Calu3 (cell line): ENCODE data around the gene SDR42E1. TPM values are rescaled to one million over a fixed set of nuclear protein-coding genes. Genes with fewer than 3 reads are reported as not detected.

Experiments
- BruUV-seq: library from RNA; stranded (reverse); fragments of 400-500 nt; replicated peaks from 2 replicates; lab custom pipeline; 2021; lab: Mats Ljungman, UMichigan
- CTCF ChIA-PET: fragments of 300-600 bp; sonication (Branson Sonifier 250); formaldehyde crosslinking; loops from one replicate; lab custom pipeline; 2022; ENCODE audit warnings: antibody characterized with exemption; lab: Charles Lee
- DNase-seq: peaks from one replicate; pipeline ENCODE4 v3.0.0; 2022
- H3K27ac Mint-ChIP-seq: one replicate; pipeline ENCODE4 v1.8.0; 2022; ENCODE audit warnings: mixed read lengths; ENCODE audit not compliant: unreplicated experiment
- H3K27me3 Mint-ChIP-seq: one replicate; pipeline ENCODE4 v1.8.0; 2022; ENCODE audit warnings: mixed read lengths; ENCODE audit not compliant: unreplicated experiment
- H3K36me3 Mint-ChIP-seq: one replicate; pipeline ENCODE4 v1.8.0; 2022; ENCODE audit warnings: mild to moderate bottlenecking, moderate library complexity, mixed read lengths; ENCODE audit not compliant: insufficient read depth, unreplicated experiment
- H3K4me1 Mint-ChIP-seq: one replicate; pipeline ENCODE4 v1.8.0; 2022; ENCODE audit warnings: mild to moderate bottlenecking, low read depth, mixed read lengths; ENCODE audit not compliant: unreplicated experiment
- H3K4me3 Mint-ChIP-seq: one replicate; pipeline ENCODE4 v1.8.0; 2022; ENCODE audit warnings: mild to moderate bottlenecking, low read depth, moderate library complexity, mixed read lengths; ENCODE audit not compliant: unreplicated experiment
- H3K9me3 Mint-ChIP-seq: one replicate; pipeline ENCODE4 v1.8.0; 2022; ENCODE audit warnings: low read depth, mixed read lengths; ENCODE audit not compliant: unreplicated experiment
- intact Hi-C: fragments of 100-400 bp; cut with micrococcal nuclease; formaldehyde crosslinking; loops from one replicate; pipeline ENCODE4 v1.10.0; 2022; ENCODE audit not compliant: unreplicated experiment
- total RNA-seq: library from RNA; stranded (reverse); gene quantifications from 2 replicates; pipeline ENCODE4 v1.2.3, GENCODE V29; 2022
- TF ChIP-seq, protein P1 (sequence below): fragments of 200-600 bp; IDR thresholded peaks from one replicate; pipeline ENCODE4 v1.8.0; 2022; ENCODE audit warnings: antibody characterized with exemption; ENCODE audit not compliant: unreplicated experiment

SDR42E1 gene
- total RNA-seq, 1 experiment from 2014 or later, result 34.3 TPM

- no peak overlapping the region for H3K4me3 Mint-ChIP-seq
- peaks cover 7% of the 10 kb centered on the region for H3K4me1 Mint-ChIP-seq
- BruUV-seq, result no TSS peak
- TF ChIP-seq, protein P1, sequence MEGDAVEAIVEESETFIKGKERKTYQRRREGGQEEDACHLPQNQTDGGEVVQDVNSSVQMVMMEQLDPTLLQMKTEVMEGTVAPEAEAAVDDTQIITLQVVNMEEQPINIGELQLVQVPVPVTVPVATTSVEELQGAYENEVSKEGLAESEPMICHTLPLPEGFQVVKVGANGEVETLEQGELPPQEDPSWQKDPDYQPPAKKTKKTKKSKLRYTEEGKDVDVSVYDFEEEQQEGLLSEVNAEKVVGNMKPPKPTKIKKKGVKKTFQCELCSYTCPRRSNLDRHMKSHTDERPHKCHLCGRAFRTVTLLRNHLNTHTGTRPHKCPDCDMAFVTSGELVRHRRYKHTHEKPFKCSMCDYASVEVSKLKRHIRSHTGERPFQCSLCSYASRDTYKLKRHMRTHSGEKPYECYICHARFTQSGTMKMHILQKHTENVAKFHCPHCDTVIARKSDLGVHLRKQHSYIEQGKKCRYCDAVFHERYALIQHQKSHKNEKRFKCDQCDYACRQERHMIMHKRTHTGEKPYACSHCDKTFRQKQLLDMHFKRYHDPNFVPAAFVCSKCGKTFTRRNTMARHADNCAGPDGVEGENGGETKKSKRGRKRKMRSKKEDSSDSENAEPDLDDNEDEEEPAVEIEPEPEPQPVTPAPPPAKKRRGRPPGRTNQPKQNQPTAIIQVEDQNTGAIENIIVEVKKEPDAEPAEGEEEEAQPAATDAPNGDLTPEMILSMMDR, result no peak
- intact Hi-C loops, result no loop called here
- H3K36me3 Mint-ChIP-seq, result no peaks in the 10 kb centered on the region
- no peak for DNase-seq
- no peaks in the 10 kb centered on the region for H3K9me3 Mint-ChIP-seq
- no peaks in the 10 kb centered on the region for H3K27me3 Mint-ChIP-seq
- H3K27ac Mint-ChIP-seq, result no peak overlapping the region
- CTCF ChIA-PET, result no interaction called here
Measured at GRCh38 chr16:82044585-82044911, 33.3 kb upstream of the SDR42E1 start.

DNA sequence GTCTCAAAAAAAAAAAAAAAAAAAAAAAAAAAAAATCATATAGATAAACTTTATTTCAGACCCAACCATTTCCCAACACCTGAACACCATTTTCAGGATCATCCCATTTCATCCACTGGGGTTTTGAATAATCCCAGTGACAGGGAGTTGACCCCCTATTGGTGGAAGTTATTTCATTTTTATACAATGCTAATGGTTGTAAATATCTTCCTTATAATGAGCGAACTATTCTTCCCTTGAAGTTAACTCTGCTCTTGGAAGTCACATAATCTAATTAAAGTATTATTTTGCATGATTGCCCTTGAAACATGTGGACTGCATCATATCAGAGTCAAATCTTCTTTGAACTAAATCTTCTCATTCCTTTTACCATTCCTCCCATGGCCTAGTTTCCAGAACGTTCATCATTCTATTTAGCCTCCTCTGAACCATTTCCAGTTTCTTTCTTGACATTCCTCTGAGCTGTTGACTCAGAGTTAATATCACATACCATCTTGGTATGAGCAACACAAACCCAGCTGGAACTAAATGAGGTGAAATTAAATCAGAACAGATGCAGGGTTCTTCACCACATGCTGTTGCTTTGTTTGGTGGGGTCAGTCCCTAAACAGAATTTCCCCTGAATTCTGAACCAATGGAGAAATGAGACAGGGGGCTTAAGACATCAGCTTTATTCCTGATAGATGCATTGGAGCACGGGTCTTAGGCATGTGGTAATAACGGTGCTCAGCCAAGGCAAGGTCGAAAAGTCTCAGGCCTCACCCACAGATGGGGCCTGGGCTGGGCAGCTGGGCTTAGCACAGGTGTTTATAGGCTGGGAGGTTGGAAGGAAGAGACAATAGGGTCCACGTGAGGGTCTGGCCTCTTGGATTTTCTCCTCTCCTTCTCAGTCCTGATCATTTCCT, 32.7 kb upstream of the SDR42E1 start:
- no peaks in the 10 kb centered on the region for H3K36me3 Mint-ChIP-seq
- TF ChIP-seq, protein P1, result no peak
- no peak for DNase-seq
- H3K9me3 Mint-ChIP-seq, result no peaks in the 10 kb centered on the region
- H3K4me3 Mint-ChIP-seq, result no peak overlapping the region
- CTCF ChIA-PET, result no interaction called here
- no TSS peak for BruUV-seq
- no peak overlapping the region for H3K27ac Mint-ChIP-seq
- H3K27me3 Mint-ChIP-seq, result peaks cover 3% of the 10 kb centered on the region
- peaks cover under 1% of the 10 kb centered on the region for H3K4me1 Mint-ChIP-seq
- intact Hi-C loops, result no loop called here

- no peaks in the 10 kb centered on the region for H3K9me3 Mint-ChIP-seq
- H3K27ac Mint-ChIP-seq, result no peak overlapping the region
- intact Hi-C loops, result no loop called here
- no peaks in the 10 kb centered on the region for H3K36me3 Mint-ChIP-seq
- CTCF ChIA-PET, result no interaction called here
- no peaks in the 10 kb centered on the region for H3K4me1 Mint-ChIP-seq
- DNase-seq, result no peak
- peaks cover 10% of the 10 kb centered on the region for H3K27me3 Mint-ChIP-seq
- H3K4me3 Mint-ChIP-seq, result no peak overlapping the region
- TF ChIP-seq, protein P1, result no peak
- no TSS peak for BruUV-seq
Measured at GRCh38 chr16:82042846-82043245, 31.6 kb upstream of the SDR42E1 start.

- Mint-ChIP-seq H3K27ac (no peak overlapping the region), H3K9me3 (no peaks in the 10 kb centered on the region), H3K36me3 (no peaks in the 10 kb centered on the region), H3K27me3 (peaks cover 10% of the 10 kb centered on the region), H3K4me1 (no peaks in the 10 kb centered on the region), H3K4me3 (no peak overlapping the region)
- TF ChIP-seq, protein P1, result no peak
- intact Hi-C loops, result no loop called here
- CTCF ChIA-PET, result no interaction called here
- no TSS peak for BruUV-seq
- no peak for DNase-seq
Measured at GRCh38 chr16:82042144-82042543, 30.9 kb upstream of the SDR42E1 start.
